Measurements from ENCODE around the gene ZNF223. TPM values are rescaled to one million over a fixed set of nuclear protein-coding genes. Genes with fewer than 3 reads are reported as not detected.

ZNF223 gene
- total and polyA plus RNA-seq, 10 of the 15 experiments (the other 5 are each of a cell fraction or from before 2014, with no cell fraction given): 0.05 to 3.7 (median 0.14) TPM; not detected in 4

DNA sequence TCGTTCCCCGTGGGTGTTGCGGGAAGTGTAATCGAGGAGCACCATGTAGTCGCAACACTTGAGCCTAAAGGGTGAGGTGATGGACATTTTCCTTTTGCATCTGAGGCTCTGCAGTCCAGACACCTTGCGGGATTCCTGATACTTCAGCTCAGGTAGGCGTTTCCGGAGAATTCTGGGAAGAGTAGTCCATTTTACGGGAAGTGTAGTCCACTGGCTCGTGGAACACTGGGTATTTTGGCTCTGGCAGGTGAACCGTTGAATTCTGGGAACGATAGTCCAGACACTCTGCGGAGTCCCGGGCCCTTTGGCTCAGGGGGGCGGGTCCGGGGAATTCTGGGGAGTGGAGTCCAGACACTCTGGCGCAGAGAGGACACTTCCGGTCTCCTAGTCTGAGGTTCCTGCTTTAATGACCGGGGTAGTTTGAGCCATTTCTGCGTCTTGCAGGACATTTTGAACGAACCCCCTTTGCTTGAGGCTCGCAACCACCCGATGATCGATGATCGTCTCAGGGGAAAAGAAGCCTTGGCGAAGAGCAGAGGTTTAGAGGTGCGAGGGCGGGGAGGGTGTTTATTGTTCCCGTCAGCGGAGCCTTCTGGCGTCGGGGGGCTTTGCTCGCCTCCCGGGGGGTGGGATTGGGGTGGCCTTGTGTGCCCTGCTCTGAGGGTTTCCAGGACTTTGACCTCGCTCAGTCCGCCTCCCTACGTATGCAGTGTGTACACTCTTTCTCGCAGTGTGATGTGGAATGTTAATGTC, at the start of gene ZNF223 (continued):
- TF ChIP-seq, protein P1, sequence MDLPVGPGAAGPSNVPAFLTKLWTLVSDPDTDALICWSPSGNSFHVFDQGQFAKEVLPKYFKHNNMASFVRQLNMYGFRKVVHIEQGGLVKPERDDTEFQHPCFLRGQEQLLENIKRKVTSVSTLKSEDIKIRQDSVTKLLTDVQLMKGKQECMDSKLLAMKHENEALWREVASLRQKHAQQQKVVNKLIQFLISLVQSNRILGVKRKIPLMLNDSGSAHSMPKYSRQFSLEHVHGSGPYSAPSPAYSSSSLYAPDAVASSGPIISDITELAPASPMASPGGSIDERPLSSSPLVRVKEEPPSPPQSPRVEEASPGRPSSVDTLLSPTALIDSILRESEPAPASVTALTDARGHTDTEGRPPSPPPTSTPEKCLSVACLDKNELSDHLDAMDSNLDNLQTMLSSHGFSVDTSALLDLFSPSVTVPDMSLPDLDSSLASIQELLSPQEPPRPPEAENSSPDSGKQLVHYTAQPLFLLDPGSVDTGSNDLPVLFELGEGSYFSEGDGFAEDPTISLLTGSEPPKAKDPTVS (IDR thresholded peaks at IDR 0.05; ENCODE audit: low read depth, low read length): no peak
- no peak for TF ChIP-seq TCF12 (IDR thresholded peaks at IDR 0.05; ENCODE audit: low read depth, low read length)
- TF ChIP-seq MEF2B (IDR thresholded peaks at IDR 0.05; ENCODE audit: partially characterized antibody, poor library complexity, severe bottlenecking): peak; percentile 50
- TF ChIP-seq KLF5 (IDR thresholded peaks at IDR 0.05; ENCODE audit: partially characterized antibody): no peak
- TF ChIP-seq, protein P2, sequence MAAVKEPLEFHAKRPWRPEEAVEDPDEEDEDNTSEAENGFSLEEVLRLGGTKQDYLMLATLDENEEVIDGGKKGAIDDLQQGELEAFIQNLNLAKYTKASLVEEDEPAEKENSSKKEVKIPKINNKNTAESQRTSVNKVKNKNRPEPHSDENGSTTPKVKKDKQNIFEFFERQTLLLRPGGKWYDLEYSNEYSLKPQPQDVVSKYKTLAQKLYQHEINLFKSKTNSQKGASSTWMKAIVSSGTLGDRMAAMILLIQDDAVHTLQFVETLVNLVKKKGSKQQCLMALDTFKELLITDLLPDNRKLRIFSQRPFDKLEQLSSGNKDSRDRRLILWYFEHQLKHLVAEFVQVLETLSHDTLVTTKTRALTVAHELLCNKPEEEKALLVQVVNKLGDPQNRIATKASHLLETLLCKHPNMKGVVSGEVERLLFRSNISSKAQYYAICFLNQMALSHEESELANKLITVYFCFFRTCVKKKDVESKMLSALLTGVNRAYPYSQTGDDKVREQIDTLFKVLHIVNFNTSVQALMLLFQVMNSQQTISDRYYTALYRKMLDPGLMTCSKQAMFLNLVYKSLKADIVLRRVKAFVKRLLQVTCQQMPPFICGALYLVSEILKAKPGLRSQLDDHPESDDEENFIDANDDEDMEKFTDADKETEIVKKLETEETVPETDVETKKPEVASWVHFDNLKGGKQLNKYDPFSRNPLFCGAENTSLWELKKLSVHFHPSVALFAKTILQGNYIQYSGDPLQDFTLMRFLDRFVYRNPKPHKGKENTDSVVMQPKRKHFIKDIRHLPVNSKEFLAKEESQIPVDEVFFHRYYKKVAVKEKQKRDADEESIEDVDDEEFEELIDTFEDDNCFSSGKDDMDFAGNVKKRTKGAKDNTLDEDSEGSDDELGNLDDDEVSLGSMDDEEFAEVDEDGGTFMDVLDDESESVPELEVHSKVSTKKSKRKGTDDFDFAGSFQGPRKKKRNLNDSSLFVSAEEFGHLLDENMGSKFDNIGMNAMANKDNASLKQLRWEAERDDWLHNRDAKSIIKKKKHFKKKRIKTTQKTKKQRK (IDR thresholded peaks at IDR 0.05; ENCODE audit: low read depth, low read length): no peak
- no peak for TF ChIP-seq SIN3A (IDR thresholded peaks at IDR 0.05; ENCODE audit: low read depth, low read length)
- no peak for TF ChIP-seq YBX1 (IDR thresholded peaks at IDR 0.05)
- TF ChIP-seq MTA2 (IDR thresholded peaks at IDR 0.05; ENCODE audit: low read depth): no peak
- TF ChIP-seq YY1 (IDR thresholded peaks at IDR 0.05; ENCODE audit: low read depth, low read length): peak; percentile 47
- no peak for TF ChIP-seq RELA (IDR thresholded peaks at IDR 0.05; ENCODE audit: borderline replicate concordance, partially characterized antibody)
- TF ChIP-seq ASH2L (IDR thresholded peaks at IDR 0.05; ENCODE audit: borderline replicate concordance, low read depth): no peak
- no peak for TF ChIP-seq ZNF274 (IDR thresholded peaks at IDR 0.05; ENCODE audit: insufficient read depth, insufficient read length)
- no peak for TF ChIP-seq RUNX3 (IDR thresholded peaks at IDR 0.05; ENCODE audit: low read length)
- TF ChIP-seq LARP7 (IDR thresholded peaks at IDR 0.05): peak; percentile 47; the same call in 1 of the 2 replicates
- TF ChIP-seq ZZZ3 (IDR thresholded peaks at IDR 0.05; ENCODE audit: control insufficient read depth, insufficient read length, low read depth): no peak
- TF ChIP-seq RB1 (IDR thresholded peaks at IDR 0.05; ENCODE audit: borderline replicate concordance): no peak
- TF ChIP-seq, protein P3, sequence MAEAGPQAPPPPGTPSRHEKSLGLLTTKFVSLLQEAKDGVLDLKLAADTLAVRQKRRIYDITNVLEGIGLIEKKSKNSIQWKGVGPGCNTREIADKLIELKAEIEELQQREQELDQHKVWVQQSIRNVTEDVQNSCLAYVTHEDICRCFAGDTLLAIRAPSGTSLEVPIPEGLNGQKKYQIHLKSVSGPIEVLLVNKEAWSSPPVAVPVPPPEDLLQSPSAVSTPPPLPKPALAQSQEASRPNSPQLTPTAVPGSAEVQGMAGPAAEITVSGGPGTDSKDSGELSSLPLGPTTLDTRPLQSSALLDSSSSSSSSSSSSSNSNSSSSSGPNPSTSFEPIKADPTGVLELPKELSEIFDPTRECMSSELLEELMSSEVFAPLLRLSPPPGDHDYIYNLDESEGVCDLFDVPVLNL (IDR thresholded peaks at IDR 0.05; ENCODE audit: low read depth, low read length): no peak
- TF ChIP-seq, protein P4, sequence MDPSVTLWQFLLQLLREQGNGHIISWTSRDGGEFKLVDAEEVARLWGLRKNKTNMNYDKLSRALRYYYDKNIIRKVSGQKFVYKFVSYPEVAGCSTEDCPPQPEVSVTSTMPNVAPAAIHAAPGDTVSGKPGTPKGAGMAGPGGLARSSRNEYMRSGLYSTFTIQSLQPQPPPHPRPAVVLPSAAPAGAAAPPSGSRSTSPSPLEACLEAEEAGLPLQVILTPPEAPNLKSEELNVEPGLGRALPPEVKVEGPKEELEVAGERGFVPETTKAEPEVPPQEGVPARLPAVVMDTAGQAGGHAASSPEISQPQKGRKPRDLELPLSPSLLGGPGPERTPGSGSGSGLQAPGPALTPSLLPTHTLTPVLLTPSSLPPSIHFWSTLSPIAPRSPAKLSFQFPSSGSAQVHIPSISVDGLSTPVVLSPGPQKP (IDR thresholded peaks at IDR 0.05; ENCODE audit: low read depth, low read length): peak; percentile 44; the same call in 1 of the 2 replicates
- TF ChIP-seq NRF1 (conservative IDR thresholded peaks at IDR 0.05; ENCODE audit: low read depth, low read length): no peak
- TF ChIP-seq, protein P5, sequence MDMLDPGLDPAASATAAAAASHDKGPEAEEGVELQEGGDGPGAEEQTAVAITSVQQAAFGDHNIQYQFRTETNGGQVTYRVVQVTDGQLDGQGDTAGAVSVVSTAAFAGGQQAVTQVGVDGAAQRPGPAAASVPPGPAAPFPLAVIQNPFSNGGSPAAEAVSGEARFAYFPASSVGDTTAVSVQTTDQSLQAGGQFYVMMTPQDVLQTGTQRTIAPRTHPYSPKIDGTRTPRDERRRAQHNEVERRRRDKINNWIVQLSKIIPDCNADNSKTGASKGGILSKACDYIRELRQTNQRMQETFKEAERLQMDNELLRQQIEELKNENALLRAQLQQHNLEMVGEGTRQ (IDR thresholded peaks at IDR 0.05; ENCODE audit: borderline replicate concordance, low read depth, low read length): no peak
- TF ChIP-seq RBBP5 (conservative IDR thresholded peaks at IDR 0.05): no peak
- TF ChIP-seq CHD2 (IDR thresholded peaks at IDR 0.05; ENCODE audit: borderline replicate concordance, low read depth, low read length): no peak
- no peak for TF ChIP-seq PAX5 (IDR thresholded peaks at IDR 0.05; ENCODE audit: borderline replicate concordance, low read depth, low read length)
- TF ChIP-seq DPF2 (IDR thresholded peaks at IDR 0.05): no peak
